NCI-H2171 treated with DMSO at 0.1 percent for 48 hours (cell line): ENCODE measurements around the gene P2RX7.
"Not testable (repeated sequence)": the region's sequence is repeated elsewhere in the genome, so short reads cannot be mapped to it uniquely, and the experiment has no call there.

ENCODE experiments used
- DNase-seq: peaks from one replicate; lab custom pipeline; 2025; lab: John Stamatoyannopoulos, UW

P2RX7 gene

GRCh38 chr12:121170611-121171260 lies 38.1 kb downstream of the P2RX7 start:
- no peak for DNase-seq

- DNase-seq = no peak
Observed at GRCh38 chr12:121172145-121172544, 39.5 kb downstream of the P2RX7 start.

GRCh38 chr12:121175383-121176119 lies 42.9 kb downstream of the P2RX7 start:
- no peak for DNase-seq

GRCh38 chr12:121176826-121177529 lies 44.3 kb downstream of the P2RX7 start:
- no peak for DNase-seq

GRCh38 chr12:121181181-121181580 lies 48.5 kb downstream of the P2RX7 start:
- DNase-seq = no peak

GRCh38 chr12:121182222-121182893 lies 49.7 kb downstream of the P2RX7 start:
- DNase-seq = no peak

GRCh38 chr12:121184425-121184824 lies 51.7 kb downstream of the P2RX7 start:
- peak; percentile 96 for DNase-seq

GRCh38 chr12:121184984-121185889 lies 52.6 kb downstream of the P2RX7 start:
- DNase-seq = no peak

GRCh38 chr12:121186826-121187225 lies 54.1 kb downstream of the P2RX7 start:
- DNase-seq = no peak

GRCh38 chr12:121187501-121187900 lies 54.8 kb downstream of the P2RX7 start:
- no peak for DNase-seq

- DNase-seq = no peak
Observed at GRCh38 chr12:121188227-121188626, 55.6 kb downstream of the P2RX7 start.

- DNase-seq = no peak
Observed at GRCh38 chr12:121189131-121189530, 56.5 kb downstream of the P2RX7 start.

GRCh38 chr12:121189619-121190155 lies 57.0 kb downstream of the P2RX7 start:
- no peak for DNase-seq

GRCh38 chr12:121190523-121191031 lies 57.9 kb downstream of the P2RX7 start:
- DNase-seq = no peak

- no peak for DNase-seq
Observed at GRCh38 chr12:121191151-121191550, 58.5 kb downstream of the P2RX7 start.

- DNase-seq = no peak
Observed at GRCh38 chr12:121196902-121197301, 64.2 kb downstream of the P2RX7 start.

- DNase-seq = no peak
Observed at GRCh38 chr12:121198949-121199348, 66.3 kb downstream of the P2RX7 start.

GRCh38 chr12:121201140-121201539 lies 68.5 kb downstream of the P2RX7 start:
- not testable (repeated sequence) for DNase-seq

GRCh38 chr12:121202407-121203355 lies 70.0 kb downstream of the P2RX7 start:
- DNase-seq = no peak

GRCh38 chr12:121203482-121203881 lies 70.8 kb downstream of the P2RX7 start:
- DNase-seq = no peak
